Fibroblast of skin of left quadriceps (primary cell): ENCODE data around the gene CRIP1.

Source experiments
- DNase-seq, 2 experiments: peaks; one replicate each; pipeline ENCODE4 v3.0.0-alpha.2; 2013; ENCODE audit warnings: low read depth in 2 of 2

CRIP1 gene

DNA sequence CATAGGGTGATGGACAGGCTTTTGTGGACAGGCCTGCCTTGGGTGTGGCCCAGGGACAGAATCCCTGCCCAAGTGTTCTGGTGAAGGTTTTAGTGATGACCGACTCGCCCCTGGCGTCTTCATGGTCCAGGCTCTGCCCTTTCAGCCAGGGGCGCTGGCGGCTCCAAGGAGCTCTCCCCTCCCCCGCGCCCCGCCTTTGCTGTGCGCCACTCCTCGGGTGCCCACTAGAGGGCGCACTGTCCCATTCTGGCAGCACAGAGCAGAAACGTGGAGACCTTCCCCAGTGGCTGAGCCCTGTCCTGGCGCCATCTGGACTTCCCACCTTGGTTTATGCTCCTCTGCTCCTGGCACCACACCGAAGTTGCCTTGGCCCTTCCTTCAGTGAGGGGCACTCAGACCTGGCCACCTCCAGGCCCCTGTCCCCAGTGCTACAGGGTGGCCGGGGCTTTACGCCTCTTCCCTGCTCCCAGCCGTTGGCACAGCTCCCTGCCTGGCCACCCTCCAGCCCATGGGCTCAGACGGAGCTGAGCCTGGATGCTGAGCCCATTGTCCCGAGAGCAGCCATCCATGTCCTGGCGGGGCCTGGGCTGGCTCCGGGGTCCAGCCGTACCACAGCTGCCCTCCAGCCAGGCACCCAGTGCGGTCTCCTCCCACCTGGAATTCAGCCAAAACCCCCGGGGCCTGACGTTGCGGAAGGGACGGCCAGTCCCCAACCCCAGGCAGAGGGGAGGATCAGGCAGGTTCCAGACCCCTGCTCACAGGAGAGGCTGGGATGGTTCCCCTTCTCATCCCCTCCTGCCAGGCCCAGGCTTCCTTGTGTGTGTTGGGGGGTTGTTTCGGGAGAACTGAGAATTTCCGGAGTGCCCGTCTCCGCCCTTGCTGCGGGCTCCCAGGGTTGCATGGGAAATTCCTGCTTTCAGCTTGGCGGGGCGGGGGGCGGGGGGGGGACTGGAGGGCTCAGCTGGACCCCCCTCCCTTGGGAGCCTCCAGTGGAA lies 5.6 kb upstream of the CRIP1 start:
- DNase-seq, result peak; percentile 62 to 64

DNA sequence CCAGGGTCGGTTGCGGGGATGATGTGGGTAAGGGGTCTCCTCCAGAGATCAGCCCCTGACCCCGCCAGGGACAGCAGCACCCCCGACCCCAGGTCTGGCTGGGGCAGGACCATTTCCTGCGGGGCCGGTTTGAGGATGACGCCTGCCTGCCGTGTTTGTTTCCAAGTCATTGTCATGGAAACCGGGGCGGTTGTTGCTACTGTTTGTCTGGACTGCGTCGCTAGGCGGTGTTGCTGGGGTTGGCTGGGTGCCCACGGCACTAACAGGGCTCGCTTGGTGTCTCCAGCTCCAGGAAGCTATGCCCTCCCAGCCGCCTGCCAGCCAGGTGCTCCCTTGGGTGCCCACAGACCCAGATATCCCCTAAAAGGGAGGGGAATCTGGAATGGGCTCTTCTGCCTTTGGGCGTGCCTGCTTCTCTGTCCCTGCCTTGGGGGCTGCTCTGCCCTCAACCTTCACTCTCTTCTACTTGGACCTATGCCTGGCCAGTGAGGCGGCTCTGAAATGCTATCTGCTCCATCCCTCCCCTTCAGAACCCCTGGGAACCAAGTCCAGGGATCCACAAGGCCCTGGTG lies 4.7 kb upstream of the CRIP1 start:
- DNase-seq, result peak; percentile 89 to 90

DNA sequence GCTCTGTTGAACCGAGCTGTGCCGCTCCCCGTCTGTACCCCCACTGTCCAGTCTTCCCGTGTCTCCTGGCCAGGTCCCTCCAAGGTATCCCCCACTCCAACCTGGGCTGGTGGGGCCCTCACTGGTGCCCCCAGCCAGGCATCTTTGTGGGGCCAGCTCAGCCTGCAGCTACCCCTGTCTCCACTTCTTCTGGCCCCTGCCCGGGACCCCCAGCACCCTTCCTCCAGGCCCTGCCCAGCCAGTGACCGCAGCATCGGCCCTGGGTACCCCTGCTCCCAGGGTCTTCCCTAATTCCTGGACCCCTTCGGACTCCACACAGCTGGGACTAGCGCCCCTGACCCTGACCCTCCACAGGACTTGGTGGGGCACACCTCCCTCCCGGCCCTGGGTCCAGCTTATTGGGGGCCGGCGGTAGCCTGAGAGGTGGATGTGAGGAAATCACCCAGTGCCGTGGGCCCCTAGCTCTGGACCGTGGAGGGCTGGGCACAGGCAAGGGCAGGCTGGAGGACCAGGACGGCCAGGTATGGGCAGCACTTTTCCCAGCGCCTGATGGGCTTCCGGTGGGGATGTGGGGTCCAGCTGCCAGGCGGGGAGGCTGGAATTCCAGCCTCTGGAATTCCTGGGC lies 4.1 kb upstream of the CRIP1 start:
- DNase-seq, result no peak

DNA sequence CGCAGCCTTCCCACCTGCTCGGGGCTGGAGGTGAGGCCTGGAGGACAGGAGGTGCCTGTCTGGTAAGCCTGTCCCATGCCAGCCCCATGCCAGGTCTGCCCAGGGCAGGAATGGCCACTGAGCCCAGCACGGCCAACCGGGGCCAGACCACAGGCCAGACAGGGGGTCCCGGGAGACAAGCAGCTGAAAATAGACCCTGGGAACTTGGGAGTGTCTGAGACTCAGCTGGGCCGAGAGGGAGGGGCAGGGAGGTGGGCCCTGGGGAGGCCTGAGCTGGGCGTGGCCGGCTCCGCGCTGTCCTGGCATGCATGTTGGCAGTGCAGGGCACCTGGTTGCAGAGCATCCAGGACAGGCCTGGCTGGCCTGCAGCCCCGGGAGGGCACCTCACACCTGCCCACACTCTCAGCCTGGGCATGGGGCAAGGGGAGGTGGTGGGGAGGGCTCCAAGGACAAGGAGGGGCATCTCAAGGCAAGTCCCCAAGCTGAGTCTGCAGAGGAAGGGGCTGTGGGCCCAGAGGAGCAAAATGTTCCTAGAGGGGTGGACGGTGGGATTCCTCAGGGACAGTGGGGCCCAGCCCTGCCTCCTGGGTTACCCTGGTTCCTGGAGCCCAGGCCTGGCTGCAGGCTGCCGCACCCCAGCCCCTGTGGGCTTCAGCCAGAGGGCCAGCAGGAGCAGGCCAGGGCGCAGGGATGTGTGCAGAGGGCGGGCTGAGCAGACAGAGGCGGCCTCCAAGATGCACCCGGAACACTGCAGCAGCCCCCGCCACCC lies 3.2 kb upstream of the CRIP1 start:
- DNase-seq, result no peak

DNA sequence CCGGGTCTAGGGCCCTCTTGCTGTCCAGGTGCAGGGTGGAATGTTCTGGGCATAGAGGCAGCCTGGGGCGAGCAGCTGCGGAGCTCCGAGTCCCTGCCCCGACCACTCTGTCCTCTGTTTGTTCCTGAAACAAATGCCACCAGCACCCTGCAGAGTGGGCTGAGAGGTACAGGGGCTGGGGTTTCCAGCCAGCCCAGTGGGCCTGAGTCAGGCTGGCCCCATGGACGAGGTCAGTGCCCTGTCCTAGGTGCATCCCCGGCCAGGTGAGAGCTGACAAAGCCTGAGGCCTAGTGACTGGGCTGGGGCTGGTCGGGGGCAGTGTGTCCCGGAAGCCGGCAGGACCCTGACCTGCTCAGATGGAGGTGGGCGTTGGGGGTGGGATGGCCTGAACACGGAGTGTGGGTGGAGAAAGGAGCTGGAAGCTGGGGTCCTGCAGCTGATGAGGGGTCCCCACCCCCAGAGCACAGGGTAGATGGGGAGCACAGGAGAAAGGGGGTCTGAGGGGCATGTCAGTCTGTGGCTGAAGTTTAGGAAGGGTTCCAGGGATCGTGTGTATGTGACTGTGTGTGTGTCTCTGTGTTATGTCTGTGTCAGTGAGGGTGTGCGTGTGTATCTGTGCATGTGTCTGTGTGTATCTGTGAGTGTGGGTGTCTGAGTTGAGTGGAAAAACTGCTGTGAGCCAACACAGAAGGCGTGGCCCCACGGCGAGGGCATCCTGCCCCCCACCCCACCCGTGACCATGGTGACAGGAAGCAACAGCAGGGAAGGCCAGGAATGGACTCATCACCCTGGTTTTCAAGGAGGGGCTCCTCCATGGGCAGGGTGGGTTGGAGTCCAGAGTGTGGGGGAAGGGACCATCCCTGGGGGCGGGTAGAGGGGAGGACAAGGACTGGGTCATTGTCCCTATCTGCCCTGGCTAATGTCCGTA lies 2.4 kb upstream of the CRIP1 start:
- no peak for DNase-seq

DNA sequence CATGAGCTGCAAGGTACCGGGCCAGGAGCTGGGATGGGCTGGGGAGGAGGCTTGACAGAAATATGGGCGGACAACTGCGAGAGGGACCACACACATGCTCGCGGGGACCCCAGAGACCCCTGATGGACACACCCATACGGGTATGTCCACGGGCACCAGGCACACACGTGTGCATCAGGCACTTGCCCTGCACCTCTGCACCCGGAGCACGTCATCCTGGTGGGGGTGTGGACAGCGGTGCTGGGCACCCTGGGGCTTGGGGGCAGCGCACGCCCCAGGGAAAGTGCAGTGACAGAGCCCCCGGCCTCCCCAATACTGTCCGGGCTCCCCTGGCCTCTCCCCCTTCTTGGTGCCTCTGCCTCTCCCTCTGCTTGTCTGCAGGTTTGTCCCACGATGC lies 1.7 kb upstream of the CRIP1 start:
- DNase-seq, result no peak

DNA sequence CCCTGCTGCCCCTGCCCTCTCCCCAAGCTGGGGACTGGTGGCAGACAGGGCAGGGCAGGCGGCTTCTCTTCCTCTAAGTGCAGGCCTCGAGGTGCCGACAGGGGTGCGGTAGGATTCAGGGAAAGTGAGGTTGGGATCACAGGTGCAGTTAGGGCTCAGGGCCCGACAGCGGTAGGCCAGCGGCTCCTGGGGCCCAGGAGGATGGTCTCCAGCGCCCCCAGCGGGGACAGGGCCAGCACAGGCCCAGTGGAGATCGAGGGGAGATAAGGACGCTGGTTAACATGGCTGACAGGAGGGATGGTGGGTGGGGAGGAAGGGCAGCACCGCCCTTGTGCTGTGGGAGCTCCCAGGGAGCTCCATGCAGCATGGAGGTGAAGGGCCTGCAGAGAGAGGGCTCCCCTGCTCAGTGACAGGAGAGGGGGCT lies 935 bp upstream of the CRIP1 start:
- no peak for DNase-seq

DNA sequence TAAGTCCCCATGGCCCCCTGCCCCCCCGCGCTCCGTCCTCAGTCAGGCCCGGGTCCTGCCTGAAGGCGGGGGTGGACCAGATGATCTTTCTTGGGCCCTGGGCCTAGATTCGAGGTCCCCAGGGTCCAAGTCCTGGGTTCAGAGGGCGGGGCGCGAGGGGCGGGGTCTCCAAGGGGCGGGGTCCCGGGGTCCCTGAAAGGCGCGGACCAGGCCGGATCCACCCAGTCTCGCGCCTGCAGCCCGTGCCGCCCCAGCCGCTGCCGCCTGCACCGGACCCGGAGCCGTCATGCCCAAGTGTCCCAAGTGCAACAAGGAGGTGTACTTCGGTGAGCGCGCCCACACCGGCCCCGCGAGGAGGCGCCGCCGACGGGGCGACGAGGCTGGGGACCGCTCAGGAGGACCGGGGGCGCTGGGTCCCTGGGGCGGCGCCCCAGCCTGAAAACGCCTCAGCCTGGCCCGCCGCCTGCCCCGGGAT lies 325 bp downstream of the CRIP1 start:
- DNase-seq, result no peak

DNA sequence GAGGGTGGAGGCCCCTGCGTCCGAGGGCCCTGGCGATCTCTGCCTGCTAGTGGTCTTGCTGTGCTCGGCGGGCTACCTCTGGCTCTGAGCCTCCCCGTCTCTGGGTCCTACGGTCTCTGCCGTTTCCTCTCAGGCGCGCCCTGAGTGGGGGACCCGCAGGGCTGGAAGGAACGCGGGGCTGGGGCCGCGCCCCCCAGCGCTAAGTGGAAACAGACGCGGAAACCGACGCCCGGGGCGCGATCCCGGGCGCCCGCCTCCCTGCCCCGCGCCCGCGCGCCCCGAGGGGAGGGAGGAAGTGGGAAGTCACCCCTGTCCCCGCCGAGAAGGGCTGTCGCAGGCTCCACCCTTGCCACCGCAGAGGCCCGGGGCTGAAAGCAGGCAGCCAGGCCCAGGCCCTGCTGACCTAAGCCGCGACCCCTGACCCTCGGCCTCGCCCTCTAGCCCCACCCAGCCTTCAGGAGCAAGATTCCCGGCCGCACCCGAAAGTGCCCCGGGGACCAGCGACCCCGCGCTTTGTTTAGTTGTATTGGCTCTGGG lies 831 bp downstream of the CRIP1 start:
- no peak for DNase-seq

DNA sequence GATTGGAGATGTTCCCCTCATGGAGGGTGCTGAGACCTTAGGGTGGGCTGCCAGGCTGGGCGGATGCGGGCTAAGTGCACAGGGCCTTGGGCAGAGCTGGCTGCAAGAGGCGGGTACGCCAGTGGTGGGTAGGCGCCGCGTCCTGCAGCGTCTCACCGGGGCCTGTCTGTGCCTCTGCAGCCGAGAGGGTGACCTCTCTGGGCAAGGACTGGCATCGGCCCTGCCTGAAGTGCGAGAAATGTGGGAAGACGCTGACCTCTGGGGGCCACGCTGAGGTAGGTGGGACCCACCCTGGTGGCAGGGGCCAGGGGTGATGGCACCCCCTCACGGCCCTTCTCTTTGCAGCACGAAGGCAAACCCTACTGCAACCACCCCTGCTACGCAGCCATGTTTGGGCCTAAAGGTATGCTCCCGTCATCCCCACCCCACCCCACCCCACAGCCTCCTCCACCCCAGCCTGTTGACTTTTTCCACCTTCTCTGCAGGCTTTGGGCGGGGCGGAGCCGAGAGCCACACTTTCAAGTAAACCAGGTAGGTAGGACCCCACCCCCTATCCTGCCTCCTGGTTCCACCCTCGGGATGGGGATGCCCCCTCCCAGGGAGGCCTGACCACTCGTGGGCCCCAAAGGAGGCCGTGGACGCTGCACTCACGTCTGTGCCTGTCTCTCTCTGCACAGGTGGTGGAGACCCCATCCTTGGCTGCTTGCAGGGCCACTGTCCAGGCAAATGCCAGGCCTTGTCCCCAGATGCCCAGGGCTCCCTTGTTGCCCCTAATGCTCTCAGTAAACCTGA lies 1.5 kb downstream of the CRIP1 start:
- DNase-seq, result no peak

DNA sequence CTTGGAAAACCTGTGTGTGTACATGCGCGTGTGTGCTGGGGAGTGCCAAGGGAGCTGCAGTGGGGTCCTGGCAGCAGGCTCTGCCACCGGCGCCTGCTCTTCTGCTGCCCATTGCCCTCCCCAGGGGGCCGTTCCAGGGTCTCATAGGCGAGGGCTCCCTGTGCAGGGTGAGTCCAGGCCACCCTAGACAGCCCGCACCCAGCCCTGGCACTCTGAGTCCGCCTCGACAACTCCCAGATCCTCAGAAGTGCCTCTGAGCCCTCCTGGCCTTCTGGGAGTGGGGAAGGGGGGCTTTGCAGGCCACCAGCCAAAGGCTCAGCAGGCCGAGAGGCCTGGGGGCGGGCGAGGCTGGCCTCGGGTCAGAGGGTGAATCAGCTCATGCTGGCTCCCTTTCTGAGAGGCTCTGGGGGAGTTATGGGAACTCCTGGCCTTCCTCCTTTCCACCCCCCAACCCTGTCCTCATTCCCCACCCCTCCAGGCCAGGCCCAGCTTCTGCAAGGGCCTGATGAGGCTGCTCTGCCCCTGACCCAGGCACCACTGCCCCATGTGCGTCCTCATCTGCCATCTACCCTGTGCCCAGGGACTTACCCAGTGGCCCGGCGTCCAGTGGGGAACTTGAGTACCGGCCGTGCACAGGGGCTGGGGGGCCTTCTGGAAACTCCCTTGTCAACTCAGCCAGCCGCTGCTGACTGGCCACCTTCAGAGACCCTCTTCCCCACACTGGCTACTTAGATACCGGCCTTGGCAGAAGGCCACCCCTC lies 2.3 kb downstream of the CRIP1 start:
- no peak for DNase-seq

DNA sequence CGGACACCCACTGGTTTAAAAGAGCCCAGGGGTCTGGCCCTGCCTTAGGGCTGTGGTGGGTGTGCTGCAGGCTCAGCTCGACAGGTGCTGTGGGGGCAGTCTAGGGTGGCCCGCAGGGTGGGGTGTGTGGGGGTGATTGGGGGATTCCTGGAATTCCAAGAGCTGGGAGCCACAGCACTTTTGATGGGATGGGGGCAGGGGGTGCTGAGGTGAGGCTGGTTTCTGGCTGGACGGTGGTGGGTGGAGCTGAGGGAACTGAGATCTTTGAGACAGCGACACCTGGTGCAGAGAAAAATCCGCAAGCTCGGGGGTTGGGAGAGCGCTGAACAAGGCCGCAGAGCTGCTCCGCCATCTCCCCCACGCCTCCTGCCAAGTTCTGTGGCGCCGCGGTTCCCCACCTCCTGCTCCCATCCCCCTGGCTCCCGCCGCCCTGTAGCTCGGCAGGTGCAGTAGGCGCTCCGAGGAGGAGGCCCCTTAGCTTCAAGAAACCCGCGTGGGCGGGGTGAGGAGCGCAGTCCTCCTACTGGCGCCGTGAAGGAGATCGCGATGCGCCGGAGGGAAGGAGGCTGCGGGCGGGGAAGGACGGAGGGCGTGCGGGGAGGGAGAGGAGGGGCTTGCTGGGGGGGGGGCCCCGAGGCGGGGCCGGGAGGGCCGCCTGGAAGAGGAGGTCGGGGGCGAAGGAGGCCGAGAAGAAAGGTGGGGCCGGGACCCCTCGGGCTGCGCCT lies 3.0 kb downstream of the CRIP1 start:
- DNase-seq, result peak; percentile 52 to 54

DNA sequence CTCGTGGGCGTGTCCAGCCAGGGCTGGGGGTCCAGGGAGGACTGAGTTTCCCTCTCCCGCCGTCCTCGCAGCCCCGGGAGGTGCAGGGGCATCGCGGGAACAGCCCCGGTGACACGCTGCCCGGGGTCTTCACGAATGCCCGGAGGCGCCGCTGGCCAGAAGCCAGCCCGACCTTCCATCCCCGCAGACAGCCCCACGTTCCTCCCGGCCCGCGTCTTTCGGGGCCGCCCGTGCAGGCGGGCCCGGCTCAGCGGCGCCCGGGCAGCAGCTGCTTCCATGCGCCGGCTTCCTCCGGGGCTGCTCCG lies 3.5 kb downstream of the CRIP1 start:
- no peak for DNase-seq

DNA sequence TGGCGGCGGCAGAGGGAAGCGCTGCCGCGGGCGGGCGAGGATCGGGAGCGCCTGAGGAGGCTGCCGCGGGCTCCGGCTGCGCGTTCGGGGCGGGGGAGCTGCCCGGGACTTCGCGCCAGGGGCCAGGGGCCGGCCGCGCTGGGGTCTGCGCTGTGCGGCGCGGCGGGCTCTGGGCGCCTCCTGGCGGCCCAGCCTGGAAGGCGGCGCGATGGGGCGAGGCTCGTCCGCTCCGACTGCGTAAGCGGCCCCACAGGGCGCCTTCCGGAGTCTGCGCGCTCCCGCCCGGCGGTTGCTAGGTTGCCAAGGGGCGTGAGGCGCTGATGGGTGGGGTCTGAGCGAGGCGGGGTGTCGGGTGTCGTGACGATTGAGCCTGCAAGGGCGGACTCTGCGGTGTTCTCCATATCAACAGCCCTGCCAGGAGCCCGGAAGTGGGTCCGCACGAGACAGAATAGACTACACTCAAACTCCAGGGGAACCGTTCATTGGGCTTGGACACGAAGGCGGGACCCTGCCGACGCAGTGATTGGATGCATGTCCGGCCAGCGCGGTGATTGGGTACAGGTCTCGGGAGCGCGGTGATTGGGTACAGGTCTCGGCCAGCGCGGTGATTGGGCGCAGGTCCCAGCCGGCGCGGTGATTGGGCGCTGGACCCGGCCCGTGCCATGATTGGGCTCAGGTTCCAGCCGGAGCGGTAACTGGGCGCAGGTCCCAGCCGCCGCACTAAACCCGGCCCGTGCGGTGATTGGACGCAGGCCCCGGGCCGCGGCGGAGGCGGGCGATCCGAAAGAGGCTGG lies 4.1 kb downstream of the CRIP1 start, which contains the start of gene TEDC1:
TSS of gene TEDC1 (plus strand) at position 675 of the 794 bp plus-strand sequence. CDS start 130 bp downstream, outside the sequence.
- peak; percentile 100 for DNase-seq

DNA sequence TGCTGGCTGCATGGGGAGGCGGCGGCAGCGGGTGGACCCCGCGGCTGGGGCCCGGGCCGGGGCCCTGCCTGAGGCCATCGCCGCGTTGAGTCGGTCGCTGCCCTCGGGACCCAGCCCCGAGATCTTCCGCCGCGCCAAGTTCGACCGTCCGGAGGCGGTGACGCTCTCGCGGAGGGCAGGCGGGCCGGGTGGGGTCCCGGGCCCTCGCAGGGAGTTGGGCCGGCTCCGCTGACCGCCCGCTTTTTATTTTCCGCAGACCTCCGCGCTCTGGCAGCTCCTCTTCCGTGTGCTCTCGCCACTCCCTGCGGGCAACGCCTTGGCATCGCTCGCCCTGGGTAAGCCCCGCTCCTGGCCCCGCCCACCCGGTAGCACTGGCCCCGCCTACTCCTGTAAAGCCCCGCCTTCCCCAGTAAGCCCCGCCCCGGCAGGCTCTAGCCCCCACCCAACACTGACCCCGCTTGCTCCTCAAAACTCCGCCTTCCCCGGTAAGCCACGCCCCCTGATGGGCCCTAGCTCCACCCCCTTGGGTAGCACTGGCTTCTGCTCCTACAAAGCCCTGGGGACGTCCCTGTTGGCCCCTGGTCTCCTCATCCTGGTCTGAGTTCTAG lies 4.8 kb downstream of the CRIP1 start:
- no peak for DNase-seq

DNA sequence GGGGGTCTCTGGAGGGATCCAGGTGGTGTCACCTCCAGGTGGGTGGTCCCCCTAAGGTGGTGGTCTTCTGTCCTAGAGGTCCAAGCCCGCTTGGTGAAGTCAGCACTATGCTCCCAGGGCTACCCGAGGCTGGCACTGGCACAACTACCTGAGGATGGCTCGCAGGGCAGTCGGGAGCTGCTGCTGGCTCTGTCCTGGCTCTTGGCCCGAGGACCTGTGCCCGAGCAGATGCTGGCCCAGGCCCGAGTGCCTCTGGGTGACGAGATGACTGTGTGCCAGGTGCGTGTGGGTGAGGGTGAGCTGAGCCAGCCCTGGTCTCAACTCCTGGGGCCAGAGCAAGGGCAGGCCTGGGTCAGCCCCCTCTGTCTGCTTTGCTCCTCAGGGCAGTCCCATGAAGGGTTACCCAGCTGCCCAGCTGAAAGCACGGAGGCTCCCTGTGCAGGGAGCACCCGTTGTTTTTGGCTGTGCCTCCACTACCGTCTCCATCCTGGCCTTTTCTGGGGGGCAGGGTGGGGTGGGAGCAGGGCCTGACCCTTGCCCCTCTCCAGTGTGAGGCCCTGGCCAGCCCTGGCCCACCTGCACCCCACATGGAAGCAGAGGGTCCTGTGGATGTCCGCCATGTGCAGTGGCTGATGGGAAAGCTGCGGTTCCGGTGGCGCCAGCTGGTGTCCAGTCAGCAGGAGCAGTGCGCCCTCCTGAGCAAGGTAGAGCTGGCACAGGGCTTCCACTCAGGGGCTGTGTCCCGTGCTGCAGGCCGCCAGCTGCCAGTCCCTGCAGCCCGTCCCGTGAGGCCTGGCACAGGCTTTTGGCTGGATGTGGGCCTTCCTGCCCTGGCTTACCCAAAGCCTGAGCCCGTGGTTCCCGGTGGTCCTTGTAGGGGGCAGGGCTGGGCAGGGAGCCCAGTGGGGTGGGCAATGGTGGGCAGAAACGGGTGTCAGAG lies 5.6 kb downstream of the CRIP1 start:
- DNase-seq, result no peak
